Measurements from ENCODE around the gene CACNA1C. TPM values are rescaled to one million over a fixed set of nuclear protein-coding genes. Genes with fewer than 3 reads are reported as not detected.

Gene CACNA1C
- total RNA-seq, 1 donor from 2014 or later, result 7.3 TPM

DNA sequence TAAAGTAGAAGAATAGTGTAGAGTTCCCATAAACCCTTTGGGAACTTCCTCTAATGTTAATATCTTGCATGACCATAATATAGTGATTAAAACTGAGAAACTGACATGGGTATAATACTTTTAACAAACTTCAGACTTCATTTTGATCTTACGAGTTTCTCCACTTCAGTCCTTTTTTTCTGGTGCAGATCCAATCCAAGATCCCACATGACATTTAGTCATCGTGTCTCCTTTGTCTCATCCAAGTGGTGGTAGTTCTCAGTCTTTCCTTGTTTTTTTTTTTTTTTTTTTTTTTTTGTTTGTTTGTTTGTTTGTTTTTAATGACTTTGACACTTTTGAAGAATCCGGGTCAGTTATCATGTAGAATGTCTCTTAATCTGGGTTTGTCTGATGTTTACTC, 179.2 kb downstream of the CACNA1C start:
- peaks cover 0 to 6% (median 0%) of the 10 kb centered on the region in 3 donors for H3K4me1 ChIP-seq (ENCODE audit: control insufficient read depth in 3 of 3, insufficient read depth in 3 of 3, low read length in 3 of 3)
- H3K27me3 ChIP-seq (ENCODE audit: control insufficient read depth in 3 of 3, insufficient read depth in 3 of 3, low read length in 3 of 3), result peaks cover 2 to 24% (median 6%) of the 10 kb centered on the region in 3 donors
- H3K9ac ChIP-seq (ENCODE audit: low read depth in 1 of 3, low read length in 3 of 3), result no peak overlapping the region
- no peaks in the 10 kb centered on the region for H3K9me3 ChIP-seq (ENCODE audit: control insufficient read depth in 3 of 3, low read length in 3 of 3)
- H3K4me3 ChIP-seq (ENCODE audit: low read length in 3 of 3), result no peak overlapping the region
- no peaks in the 10 kb centered on the region for H3K36me3 ChIP-seq (ENCODE audit: control insufficient read depth in 3 of 3, insufficient read depth in 3 of 3, low read length in 3 of 3)
- H3K27ac ChIP-seq (ENCODE audit: low read depth, low read length), result no peak overlapping the region

DNA sequence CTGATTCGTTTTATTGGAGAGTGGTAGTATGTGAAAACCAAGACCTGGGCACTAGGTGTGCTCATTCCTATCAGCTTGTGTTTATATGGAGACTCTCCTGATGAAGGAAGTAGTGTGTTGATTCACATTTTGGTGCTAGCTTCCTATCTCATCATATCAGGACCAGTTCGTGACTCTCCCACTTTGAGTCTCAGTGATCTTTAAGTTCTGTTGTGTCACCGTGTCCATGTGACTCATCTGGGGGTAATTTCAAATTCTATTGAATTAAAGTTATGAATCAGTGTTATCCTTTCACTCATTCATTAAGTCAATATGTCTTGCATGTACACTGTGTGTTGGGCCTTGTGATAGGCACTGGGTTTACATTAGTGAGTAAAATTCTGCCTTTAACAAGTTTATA, 180.2 kb downstream of the CACNA1C start:
- no peaks in the 10 kb centered on the region for H3K9me3 ChIP-seq (ENCODE audit: control insufficient read depth in 3 of 3, low read length in 3 of 3)
- H3K36me3 ChIP-seq (ENCODE audit: control insufficient read depth in 3 of 3, insufficient read depth in 3 of 3, low read length in 3 of 3), result no peaks in the 10 kb centered on the region
- H3K27ac ChIP-seq (ENCODE audit: low read depth, low read length), result no peak overlapping the region
- no peak overlapping the region for H3K9ac ChIP-seq (ENCODE audit: low read depth in 1 of 3, low read length in 3 of 3)
- no peak overlapping the region for H3K4me3 ChIP-seq (ENCODE audit: low read length in 3 of 3)
- peaks cover 0 to 6% (median 0%) of the 10 kb centered on the region in 3 donors for H3K4me1 ChIP-seq (ENCODE audit: control insufficient read depth in 3 of 3, insufficient read depth in 3 of 3, low read length in 3 of 3)
- peaks cover 2 to 25% (median 6%) of the 10 kb centered on the region in 3 donors for H3K27me3 ChIP-seq (ENCODE audit: control insufficient read depth in 3 of 3, insufficient read depth in 3 of 3, low read length in 3 of 3)

DNA sequence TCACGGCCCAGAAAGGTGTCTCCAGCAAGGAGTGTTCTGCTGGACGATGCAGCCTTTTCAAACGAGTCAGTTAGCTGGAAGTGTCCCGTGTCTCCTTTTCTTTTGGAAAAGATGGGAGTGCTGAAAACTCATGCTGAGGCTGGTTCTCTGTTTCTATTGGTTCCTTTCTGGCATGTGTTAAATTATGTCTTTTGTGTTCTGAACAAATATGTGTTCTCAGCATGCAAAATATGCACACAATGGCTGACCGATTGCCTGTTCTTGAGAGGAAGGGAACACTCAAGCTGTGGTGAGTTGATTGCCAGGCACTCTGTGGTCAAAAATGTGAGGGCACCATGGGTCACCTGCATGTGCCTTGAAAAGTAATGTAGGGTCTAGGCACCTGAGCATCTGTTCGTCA, 181.3 kb downstream of the CACNA1C start:
- Histone ChIP-seq H3K27me3 (ENCODE audit: control insufficient read depth in 3 of 3, insufficient read depth in 3 of 3, low read length in 3 of 3) (peaks cover 2 to 30% (median 6%) of the 10 kb centered on the region in 3 donors), H3K4me3 (ENCODE audit: low read length in 3 of 3) (no peak overlapping the region), H3K4me1 (ENCODE audit: control insufficient read depth in 3 of 3, insufficient read depth in 3 of 3, low read length in 3 of 3) (peaks cover 0 to 6% (median 3%) of the 10 kb centered on the region in 3 donors), H3K36me3 (ENCODE audit: control insufficient read depth in 3 of 3, insufficient read depth in 3 of 3, low read length in 3 of 3) (no peaks in the 10 kb centered on the region), H3K9ac (ENCODE audit: low read depth in 1 of 3, low read length in 3 of 3) (no peak overlapping the region), H3K9me3 (ENCODE audit: control insufficient read depth in 3 of 3, low read length in 3 of 3) (no peaks in the 10 kb centered on the region), H3K27ac (ENCODE audit: low read depth, low read length) (no peak overlapping the region)

DNA sequence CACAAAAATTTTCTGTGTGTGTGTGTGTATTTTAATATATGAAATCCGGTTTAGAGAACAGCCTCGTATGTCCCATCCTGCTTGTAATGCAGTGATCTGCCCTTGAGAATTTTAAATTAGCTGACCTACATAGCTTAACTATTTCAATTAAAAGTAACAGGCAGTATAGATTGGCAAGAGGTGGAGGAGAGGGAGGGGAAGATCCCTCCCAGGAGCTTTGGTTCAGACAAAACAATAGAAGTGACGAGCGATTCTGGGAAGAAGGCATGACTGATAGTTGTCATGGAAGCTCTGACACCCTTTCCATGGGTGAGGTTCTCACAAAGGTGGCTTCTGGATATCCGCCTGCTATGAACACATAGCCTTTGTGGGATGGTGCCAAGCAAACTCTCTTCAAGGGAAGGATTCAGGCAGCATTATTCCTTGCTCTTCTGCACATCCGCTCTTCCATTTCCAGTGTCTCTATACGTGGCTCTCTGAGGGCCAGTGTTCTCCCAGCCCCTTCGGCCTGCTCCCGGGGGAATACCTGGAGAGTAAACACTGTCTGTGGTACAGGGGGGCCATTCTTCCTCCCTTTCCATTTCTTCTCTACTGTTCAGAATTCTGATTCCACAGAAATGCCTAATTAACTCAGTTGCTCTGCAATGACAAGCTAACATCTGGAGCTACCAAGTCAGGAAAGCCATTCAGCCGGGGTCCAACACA, 182.0 kb downstream of the CACNA1C start:
- H3K27me3 ChIP-seq (ENCODE audit: control insufficient read depth in 3 of 3, insufficient read depth in 3 of 3, low read length in 3 of 3), result peaks cover 2 to 36% (median 6%) of the 10 kb centered on the region in 3 donors
- H3K36me3 ChIP-seq (ENCODE audit: control insufficient read depth in 3 of 3, insufficient read depth in 3 of 3, low read length in 3 of 3), result no peaks in the 10 kb centered on the region
- peaks cover 0 to 10% (median 6%) of the 10 kb centered on the region in 3 donors for H3K4me1 ChIP-seq (ENCODE audit: control insufficient read depth in 3 of 3, insufficient read depth in 3 of 3, low read length in 3 of 3)
- H3K4me3 ChIP-seq (ENCODE audit: low read length in 3 of 3), result no peak overlapping the region
- H3K27ac ChIP-seq (ENCODE audit: low read depth, low read length), result no peak overlapping the region
- H3K9me3 ChIP-seq (ENCODE audit: control insufficient read depth in 3 of 3, low read length in 3 of 3), result no peaks in the 10 kb centered on the region
- H3K9ac ChIP-seq (ENCODE audit: low read depth in 1 of 3, low read length in 3 of 3), result no peak overlapping the region

DNA sequence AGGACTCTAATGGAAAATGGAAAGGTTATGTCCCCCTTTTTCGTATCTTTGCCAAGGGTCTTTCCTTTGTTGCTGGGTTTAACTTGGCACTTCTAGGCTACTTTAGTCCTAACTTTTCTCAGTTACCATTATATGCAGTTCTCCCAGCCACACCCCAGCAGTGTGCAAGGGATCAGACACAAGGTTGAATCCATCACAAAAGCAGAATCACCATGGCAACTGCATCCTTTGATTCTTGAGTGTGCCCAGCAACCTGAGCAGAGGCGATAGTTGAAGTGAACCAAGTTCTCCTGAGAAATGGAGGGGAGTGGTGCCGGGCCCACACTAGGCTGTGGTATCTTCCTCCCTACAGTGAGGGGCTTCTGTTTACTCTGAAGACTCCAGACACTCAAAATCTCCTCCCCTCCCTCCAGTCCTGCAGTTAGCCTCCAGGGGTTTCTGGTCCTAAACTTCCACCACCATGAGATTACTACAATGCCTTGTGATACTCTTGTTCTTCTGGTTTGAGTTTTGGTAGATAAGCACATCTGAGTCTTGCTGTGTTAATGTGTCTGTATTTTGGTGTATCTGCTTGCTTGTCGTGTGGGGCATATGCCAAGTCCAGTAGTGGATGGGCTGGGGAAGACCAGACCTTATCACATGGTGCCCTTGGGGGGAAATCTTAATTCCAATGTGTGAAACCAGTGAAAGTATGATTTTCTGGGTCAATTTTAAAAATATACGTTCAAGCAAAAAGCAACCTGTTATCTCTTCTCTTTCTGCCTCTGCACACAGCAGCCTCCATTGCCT, 183.9 kb downstream of the CACNA1C start:
- H3K9me3 ChIP-seq (ENCODE audit: control insufficient read depth in 3 of 3, low read length in 3 of 3), result no peaks in the 10 kb centered on the region
- peaks cover 10 to 48% (median 12%) of the 10 kb centered on the region in 3 donors for H3K27me3 ChIP-seq (ENCODE audit: control insufficient read depth in 3 of 3, insufficient read depth in 3 of 3, low read length in 3 of 3)
- no peak overlapping the region for H3K4me3 ChIP-seq (ENCODE audit: low read length in 3 of 3)
- H3K27ac ChIP-seq (ENCODE audit: low read depth, low read length), result no peak overlapping the region
- peaks cover 0 to 12% (median 3%) of the 10 kb centered on the region in 3 donors for H3K4me1 ChIP-seq (ENCODE audit: control insufficient read depth in 3 of 3, insufficient read depth in 3 of 3, low read length in 3 of 3)
- no peak overlapping the region for H3K9ac ChIP-seq (ENCODE audit: low read depth in 1 of 3, low read length in 3 of 3)
- H3K36me3 ChIP-seq (ENCODE audit: control insufficient read depth in 3 of 3, insufficient read depth in 3 of 3, low read length in 3 of 3), result no peaks in the 10 kb centered on the region

DNA sequence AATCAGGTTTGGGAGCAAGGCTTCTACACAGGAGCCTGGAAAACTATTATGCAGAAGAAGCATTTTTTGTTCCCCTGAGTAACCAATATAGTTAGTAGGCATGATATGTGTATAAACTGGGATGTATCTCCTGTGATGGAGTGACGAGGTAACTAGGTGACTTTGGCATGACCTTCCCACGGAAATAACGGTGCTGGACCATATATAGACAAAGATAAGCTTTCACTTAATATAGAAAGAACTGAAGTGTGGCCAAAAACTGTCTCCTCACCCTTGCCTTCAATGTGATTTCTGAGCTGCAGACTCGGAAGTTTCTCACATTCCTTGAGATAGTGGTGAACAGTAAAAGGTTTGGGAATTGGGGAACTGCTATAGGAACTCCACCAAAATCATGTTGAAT, 185.3 kb downstream of the CACNA1C start:
- Histone ChIP-seq H3K4me1 (ENCODE audit: control insufficient read depth in 3 of 3, insufficient read depth in 3 of 3, low read length in 3 of 3) (peaks cover 0 to 12% (median 2%) of the 10 kb centered on the region in 3 donors), H3K9ac (ENCODE audit: low read depth in 1 of 3, low read length in 3 of 3) (no peak overlapping the region), H3K27ac (ENCODE audit: low read depth, low read length) (peak overlapping the region; percentile 29), H3K27me3 (ENCODE audit: control insufficient read depth in 3 of 3, insufficient read depth in 3 of 3, low read length in 3 of 3) (peaks cover 10 to 52% (median 12%) of the 10 kb centered on the region in 3 donors), H3K4me3 (ENCODE audit: low read length in 3 of 3) (no peak overlapping the region), H3K9me3 (ENCODE audit: control insufficient read depth in 3 of 3, low read length in 3 of 3) (no peaks in the 10 kb centered on the region), H3K36me3 (ENCODE audit: control insufficient read depth in 3 of 3, insufficient read depth in 3 of 3, low read length in 3 of 3) (no peaks in the 10 kb centered on the region)

DNA sequence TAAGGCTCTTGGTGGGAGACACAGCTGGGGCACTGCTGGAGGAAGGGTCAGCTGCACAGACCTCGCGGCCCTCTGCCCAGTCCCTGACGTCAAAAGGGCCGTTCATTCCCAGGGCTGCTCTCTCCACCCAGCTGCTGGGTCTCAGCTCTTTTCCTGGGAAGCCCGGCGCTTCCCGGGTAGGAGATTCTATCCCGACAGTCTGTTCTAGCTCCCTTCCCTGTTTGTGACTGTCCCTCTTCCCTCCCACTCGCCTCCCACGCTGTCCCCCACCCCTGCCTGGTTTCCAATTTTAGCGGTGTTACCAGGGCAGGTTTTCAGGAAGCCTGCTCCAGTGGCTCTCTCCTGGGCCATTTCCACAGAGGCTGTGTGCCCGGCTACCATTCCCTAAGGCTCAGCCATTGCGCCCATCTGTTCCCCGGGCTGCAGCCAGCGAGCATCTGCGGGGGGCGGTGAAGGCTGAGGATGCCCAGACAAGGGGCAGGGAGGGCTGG, 186.6 kb downstream of the CACNA1C start:
- Histone ChIP-seq H3K4me1 (ENCODE audit: control insufficient read depth in 3 of 3, insufficient read depth in 3 of 3, low read length in 3 of 3) (peaks cover 2 to 16% (median 2%) of the 10 kb centered on the region in 3 donors), H3K9me3 (ENCODE audit: control insufficient read depth in 3 of 3, low read length in 3 of 3) (no peaks in the 10 kb centered on the region), H3K27ac (ENCODE audit: low read depth, low read length) (no peak overlapping the region), H3K36me3 (ENCODE audit: control insufficient read depth in 3 of 3, insufficient read depth in 3 of 3, low read length in 3 of 3) (no peaks in the 10 kb centered on the region), H3K27me3 (ENCODE audit: control insufficient read depth in 3 of 3, insufficient read depth in 3 of 3, low read length in 3 of 3) (peaks cover 10 to 53% (median 10%) of the 10 kb centered on the region in 3 donors), H3K4me3 (ENCODE audit: low read length in 3 of 3) (no peak overlapping the region), H3K9ac (ENCODE audit: low read depth in 1 of 3, low read length in 3 of 3) (no peak overlapping the region)

DNA sequence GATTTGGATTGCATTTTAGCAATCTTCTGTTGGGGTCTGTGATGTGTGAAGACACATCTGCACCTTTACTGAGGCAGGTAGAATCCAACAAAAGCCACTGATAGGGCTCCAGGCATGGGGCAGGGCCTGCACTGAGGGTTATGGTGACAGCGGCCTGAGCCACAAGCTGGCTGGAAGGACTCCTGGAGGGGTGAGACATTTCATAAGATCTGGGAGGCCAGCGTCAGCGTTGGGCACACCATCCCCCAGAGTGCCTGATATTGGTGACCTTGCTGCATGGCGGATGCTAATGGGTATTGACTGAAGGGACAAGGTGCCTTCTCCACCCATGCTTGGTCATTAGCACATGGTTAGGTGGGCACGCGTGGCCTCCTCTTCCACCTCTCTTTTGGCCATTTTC, 187.6 kb downstream of the CACNA1C start:
- Histone ChIP-seq H3K27ac (ENCODE audit: low read depth, low read length) (no peak overlapping the region), H3K4me1 (ENCODE audit: control insufficient read depth in 3 of 3, insufficient read depth in 3 of 3, low read length in 3 of 3) (peaks cover 2 to 17% (median 4%) of the 10 kb centered on the region in 3 donors)

DNA sequence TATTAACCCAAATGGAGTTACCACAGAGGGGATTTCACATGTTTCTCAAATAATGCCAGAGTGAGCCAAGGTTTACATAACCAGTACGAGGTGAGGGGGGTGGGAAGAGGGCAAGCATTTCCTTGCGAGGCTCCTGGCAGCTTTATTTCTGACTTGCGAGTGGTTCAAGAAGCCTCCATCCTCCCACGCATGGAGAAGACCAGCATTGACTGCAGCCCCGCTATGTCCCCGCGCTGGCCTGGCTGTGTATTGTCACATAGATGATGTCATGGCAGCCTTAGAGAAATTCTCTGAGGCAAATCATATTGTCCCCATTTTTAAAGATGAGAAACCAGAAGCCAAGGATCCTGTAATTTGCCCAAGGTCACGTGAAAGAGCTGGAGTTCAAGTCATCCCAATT, 188.2 kb downstream of the CACNA1C start:
- Histone ChIP-seq H3K9me3 (ENCODE audit: control insufficient read depth in 3 of 3, low read length in 3 of 3) (no peaks in the 10 kb centered on the region), H3K4me1 (ENCODE audit: control insufficient read depth in 3 of 3, insufficient read depth in 3 of 3, low read length in 3 of 3) (peaks cover 2 to 17% (median 4%) of the 10 kb centered on the region in 3 donors), H3K27me3 (ENCODE audit: control insufficient read depth in 3 of 3, insufficient read depth in 3 of 3, low read length in 3 of 3) (peaks cover 10 to 48% (median 10%) of the 10 kb centered on the region in 3 donors), H3K9ac (ENCODE audit: low read depth in 1 of 3, low read length in 3 of 3) (no peak overlapping the region), H3K36me3 (ENCODE audit: control insufficient read depth in 3 of 3, insufficient read depth in 3 of 3, low read length in 3 of 3) (no peaks in the 10 kb centered on the region), H3K4me3 (ENCODE audit: low read length in 3 of 3) (no peak overlapping the region), H3K27ac (ENCODE audit: low read depth, low read length) (no peak overlapping the region)

More for the DNA sequence above, 187.6 kb downstream of the CACNA1C start:
- peaks cover 10 to 47% (median 10%) of the 10 kb centered on the region in 3 donors for H3K27me3 ChIP-seq (ENCODE audit: control insufficient read depth in 3 of 3, insufficient read depth in 3 of 3, low read length in 3 of 3)
- H3K9me3 ChIP-seq (ENCODE audit: control insufficient read depth in 3 of 3, low read length in 3 of 3), result no peaks in the 10 kb centered on the region
- no peak overlapping the region for H3K9ac ChIP-seq (ENCODE audit: low read depth in 1 of 3, low read length in 3 of 3)
- H3K36me3 ChIP-seq (ENCODE audit: control insufficient read depth in 3 of 3, insufficient read depth in 3 of 3, low read length in 3 of 3), result no peaks in the 10 kb centered on the region
- no peak overlapping the region for H3K4me3 ChIP-seq (ENCODE audit: low read length in 3 of 3)

DNA sequence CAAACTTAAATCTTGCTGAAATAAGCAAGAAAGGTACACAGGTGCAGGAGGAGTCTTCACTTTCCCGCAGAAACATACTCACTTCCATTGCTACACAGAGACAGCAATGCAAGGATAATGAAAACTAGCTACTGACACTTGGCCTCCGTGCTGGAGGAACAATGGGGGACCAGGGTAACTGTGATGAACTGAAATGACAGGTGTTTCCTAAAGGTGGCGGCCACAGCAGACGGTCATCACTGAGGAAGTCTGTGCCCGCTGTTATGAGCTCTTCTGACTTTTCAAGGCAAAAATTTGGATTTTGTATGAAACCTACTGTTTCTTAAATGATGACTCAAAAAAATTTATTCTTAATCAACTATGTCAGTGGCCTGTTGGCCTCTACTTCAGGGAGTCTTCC, 189.4 kb downstream of the CACNA1C start:
- Histone ChIP-seq H3K9me3 (ENCODE audit: control insufficient read depth in 3 of 3, low read length in 3 of 3) (no peaks in the 10 kb centered on the region), H3K36me3 (ENCODE audit: control insufficient read depth in 3 of 3, insufficient read depth in 3 of 3, low read length in 3 of 3) (no peaks in the 10 kb centered on the region), H3K9ac (ENCODE audit: low read depth in 1 of 3, low read length in 3 of 3) (no peak overlapping the region), H3K4me3 (ENCODE audit: low read length in 3 of 3) (no peak overlapping the region), H3K27ac (ENCODE audit: low read depth, low read length) (no peak overlapping the region), H3K4me1 (ENCODE audit: control insufficient read depth in 3 of 3, insufficient read depth in 3 of 3, low read length in 3 of 3) (peaks cover 2 to 17% (median 4%) of the 10 kb centered on the region in 3 donors), H3K27me3 (ENCODE audit: control insufficient read depth in 3 of 3, insufficient read depth in 3 of 3, low read length in 3 of 3) (peaks cover 10 to 43% (median 10%) of the 10 kb centered on the region in 3 donors)

All from skeletal muscle tissue (tissue), 4 donors.